ENCODE results near the gene YPEL5.
A peak's percentile ranks its signal among the peaks of the same experiment; 100 is the strongest.

Gene YPEL5

DNA sequence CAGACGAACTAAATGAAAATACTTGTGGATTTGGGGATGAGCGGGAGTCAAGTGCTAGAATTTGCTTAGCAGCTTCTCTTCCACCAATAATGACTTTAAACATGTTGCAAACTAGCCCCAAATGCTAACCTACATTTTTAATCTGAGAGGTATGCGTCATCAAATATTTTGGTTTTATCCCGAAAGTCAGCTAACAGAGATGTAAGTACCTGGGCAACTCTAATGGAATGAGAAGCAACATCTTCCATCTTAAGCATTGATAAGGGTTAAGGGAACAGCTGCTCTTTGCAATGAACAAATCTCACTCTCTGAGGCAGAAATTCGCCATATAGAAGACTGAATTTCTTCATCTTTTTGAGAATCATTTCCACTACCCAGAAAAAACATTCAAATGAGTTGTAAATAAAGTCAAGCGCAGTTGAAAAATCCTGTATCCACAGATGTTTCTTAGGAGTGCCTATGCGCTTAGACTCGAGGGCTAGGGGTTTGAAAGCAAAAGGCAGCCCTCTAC is 926 bp upstream of the YPEL5 start:
- Histone ChIP-seq H3K9me3 (no peaks in the 10 kb centered on the region), H3K36me3 (no peaks in the 10 kb centered on the region), H3K4me1 (peaks cover 16% of the 10 kb centered on the region), H3K4me3 (ENCODE audit: low read depth, low read length) (peak overlapping the region; percentile 51), H3K27me3 (no peaks in the 10 kb centered on the region)
- no peak for DNase-seq
- TF ChIP-seq, protein P1, sequence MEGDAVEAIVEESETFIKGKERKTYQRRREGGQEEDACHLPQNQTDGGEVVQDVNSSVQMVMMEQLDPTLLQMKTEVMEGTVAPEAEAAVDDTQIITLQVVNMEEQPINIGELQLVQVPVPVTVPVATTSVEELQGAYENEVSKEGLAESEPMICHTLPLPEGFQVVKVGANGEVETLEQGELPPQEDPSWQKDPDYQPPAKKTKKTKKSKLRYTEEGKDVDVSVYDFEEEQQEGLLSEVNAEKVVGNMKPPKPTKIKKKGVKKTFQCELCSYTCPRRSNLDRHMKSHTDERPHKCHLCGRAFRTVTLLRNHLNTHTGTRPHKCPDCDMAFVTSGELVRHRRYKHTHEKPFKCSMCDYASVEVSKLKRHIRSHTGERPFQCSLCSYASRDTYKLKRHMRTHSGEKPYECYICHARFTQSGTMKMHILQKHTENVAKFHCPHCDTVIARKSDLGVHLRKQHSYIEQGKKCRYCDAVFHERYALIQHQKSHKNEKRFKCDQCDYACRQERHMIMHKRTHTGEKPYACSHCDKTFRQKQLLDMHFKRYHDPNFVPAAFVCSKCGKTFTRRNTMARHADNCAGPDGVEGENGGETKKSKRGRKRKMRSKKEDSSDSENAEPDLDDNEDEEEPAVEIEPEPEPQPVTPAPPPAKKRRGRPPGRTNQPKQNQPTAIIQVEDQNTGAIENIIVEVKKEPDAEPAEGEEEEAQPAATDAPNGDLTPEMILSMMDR (IDR thresholded peaks at IDR 0.05; ENCODE audit: low read depth, low read length), result no peak

DNA sequence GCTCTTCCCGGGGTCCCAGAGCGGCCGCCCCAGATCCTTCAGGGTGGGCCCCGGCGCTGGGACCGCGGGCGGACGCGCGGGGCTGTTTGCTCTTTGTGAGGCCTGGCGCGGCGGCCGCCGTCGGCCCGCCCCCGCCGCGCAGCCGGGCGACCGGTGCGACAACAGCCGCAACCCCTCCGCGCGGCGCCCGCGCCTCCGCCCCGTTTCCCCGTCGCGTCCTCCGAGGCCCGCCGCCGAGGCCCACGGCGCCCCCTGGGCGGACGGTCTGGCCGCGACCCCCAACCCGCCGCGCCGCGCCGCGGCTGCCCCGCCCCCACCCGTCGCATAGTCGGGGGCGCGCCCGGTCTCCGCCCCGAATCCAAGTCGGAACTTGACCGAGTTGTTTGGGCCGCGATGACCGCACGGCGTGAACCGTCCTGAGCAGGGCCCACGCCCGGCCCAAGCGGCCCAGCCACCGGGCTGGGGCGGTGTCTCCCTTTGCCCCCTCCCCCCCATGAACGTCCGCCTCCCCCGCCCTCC is 448 bp downstream of the YPEL5 start:
- Histone ChIP-seq H3K4me3 (ENCODE audit: low read depth, low read length) (peak overlapping the region; percentile 76), H3K36me3 (no peaks in the 10 kb centered on the region), H3K4me1 (peaks cover 18% of the 10 kb centered on the region), H3K27me3 (no peaks in the 10 kb centered on the region), H3K9me3 (no peaks in the 10 kb centered on the region)
- TF ChIP-seq, protein P1 (IDR thresholded peaks at IDR 0.05; ENCODE audit: low read depth, low read length), result no peak
- peak; percentile 33 for DNase-seq

DNA sequence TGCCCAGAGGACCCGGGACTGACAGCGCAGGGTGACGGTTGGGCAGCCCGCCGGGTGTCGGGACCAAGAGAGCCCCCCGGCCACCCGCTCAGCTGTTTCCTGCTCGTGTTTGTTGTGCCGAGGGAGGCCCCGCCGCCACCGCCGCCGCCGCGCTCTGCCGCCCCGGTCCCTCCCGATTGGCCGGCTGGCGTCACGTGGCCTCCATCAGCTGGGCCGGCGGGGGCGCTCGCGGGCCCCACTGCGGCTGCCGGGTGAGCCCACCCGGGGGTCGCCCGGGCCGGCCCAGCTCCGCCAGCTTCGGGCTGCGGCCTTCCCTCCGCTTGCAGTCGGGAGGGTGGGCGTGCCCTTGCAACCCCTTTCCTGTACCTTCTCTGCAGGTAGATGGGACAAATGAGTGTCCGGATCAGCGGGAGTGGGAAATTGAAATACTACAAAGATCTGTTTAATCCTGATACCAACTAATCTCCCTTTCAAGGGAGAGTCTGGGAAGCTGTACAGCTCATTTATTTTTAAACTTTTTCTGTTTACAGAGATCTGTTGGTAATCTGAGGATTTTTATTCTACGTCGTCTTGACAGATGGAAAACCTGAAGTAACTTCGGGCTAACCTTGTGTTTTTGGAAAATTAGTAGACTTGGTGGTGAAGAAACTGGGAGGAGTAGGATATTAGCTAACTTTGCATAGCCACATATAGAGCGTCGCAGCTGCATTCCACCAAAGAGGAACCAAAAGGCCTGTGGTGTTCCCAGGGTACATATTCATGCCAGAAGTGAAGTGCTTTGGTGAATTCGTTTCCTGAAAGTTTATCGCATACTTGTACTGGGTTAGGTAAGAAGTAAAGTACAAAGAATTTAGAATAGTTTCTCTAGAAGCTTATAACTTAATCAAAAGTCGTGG is 1.2 kb downstream of the YPEL5 start:
- Histone ChIP-seq H3K4me3 (ENCODE audit: low read depth, low read length) (peak overlapping the region; percentile 76), H3K27me3 (no peaks in the 10 kb centered on the region), H3K36me3 (no peaks in the 10 kb centered on the region), H3K4me1 (peaks cover 20% of the 10 kb centered on the region), H3K9me3 (no peaks in the 10 kb centered on the region)
- DNase-seq, result peak; percentile 88
- TF ChIP-seq, protein P1 (IDR thresholded peaks at IDR 0.05; ENCODE audit: low read depth, low read length), result no peak

DNA sequence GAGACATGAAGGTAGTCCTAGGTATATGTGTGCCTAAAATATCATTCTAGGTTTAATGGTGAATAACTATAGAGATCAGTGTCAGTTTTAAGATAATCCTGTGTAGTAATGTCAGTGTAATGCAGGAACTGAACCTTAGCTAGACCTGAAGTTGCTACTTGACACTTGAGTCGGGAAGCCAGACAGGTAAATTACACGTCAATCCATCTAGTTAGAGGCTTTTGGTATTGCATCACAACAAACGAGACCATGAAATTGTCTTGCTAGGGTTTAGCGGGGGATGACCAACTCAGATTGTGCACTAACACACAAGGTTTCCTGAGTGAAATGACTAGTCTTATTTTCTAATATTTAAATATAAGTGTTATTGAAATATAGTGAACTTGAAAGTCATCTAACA is 2.0 kb downstream of the YPEL5 start:
- no peak for DNase-seq
- no peaks in the 10 kb centered on the region for H3K36me3 ChIP-seq
- H3K9me3 ChIP-seq, result no peaks in the 10 kb centered on the region
- no peaks in the 10 kb centered on the region for H3K27me3 ChIP-seq
- no peak overlapping the region; the same call in 1 of the 2 replicates for H3K4me3 ChIP-seq (ENCODE audit: low read depth, low read length)
- H3K4me1 ChIP-seq, result peaks cover 20% of the 10 kb centered on the region
- TF ChIP-seq, protein P1 (IDR thresholded peaks at IDR 0.05; ENCODE audit: low read depth, low read length), result no peak

DNA sequence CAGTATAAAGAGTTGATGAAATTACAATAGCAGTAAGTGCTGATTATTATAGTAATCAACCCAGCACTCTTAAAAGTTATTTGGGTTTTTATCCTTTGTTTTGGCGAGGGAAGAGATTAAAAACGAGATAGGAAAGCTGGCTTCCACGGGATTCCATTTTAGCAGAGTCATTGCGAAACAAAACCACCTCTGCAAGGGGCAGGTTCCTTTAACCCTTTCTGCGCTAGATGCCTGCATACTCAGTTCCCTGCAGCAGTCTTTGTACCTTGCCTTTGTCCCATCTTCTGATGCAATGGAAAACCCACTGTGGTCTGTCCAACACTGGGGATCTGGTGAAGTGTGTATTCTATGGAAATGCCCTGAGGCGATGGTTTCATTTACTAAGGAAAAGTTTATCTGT is 2.7 kb downstream of the YPEL5 start:
- H3K9me3 ChIP-seq, result no peaks in the 10 kb centered on the region
- DNase-seq, result peak; percentile 38
- no peaks in the 10 kb centered on the region for H3K27me3 ChIP-seq
- TF ChIP-seq, protein P1 (IDR thresholded peaks at IDR 0.05; ENCODE audit: low read depth, low read length), result no peak
- no peaks in the 10 kb centered on the region for H3K36me3 ChIP-seq
- peaks cover 20% of the 10 kb centered on the region for H3K4me1 ChIP-seq
- peak overlapping the region; percentile 39 for H3K4me3 ChIP-seq (ENCODE audit: low read depth, low read length)

DNA sequence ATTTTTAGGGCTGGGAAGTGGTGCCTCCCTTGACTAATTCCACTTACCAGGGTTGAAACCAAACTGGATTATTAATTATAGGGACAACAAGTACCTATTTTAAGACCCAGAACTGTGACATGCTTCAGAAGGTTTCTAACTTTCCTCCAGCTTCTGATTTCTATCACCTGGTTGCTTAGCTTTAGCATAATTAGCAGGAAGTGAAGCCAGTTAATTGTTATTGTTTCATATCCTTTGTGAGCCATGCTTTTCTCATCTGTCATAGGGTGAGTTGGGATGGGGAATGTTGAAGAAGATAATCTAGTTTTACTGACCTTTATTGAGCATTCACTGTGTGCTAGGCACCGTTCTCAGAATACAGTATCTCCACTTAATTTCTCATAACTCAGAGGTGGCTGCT is 3.2 kb downstream of the YPEL5 start:
- Histone ChIP-seq H3K4me1 (peaks cover 20% of the 10 kb centered on the region), H3K36me3 (no peaks in the 10 kb centered on the region), H3K9me3 (no peaks in the 10 kb centered on the region), H3K27me3 (no peaks in the 10 kb centered on the region), H3K4me3 (ENCODE audit: low read depth, low read length) (peak overlapping the region; percentile 39)
- TF ChIP-seq, protein P1 (IDR thresholded peaks at IDR 0.05; ENCODE audit: low read depth, low read length), result no peak
- no peak for DNase-seq

Measured in BE2C (cell line).